ENCODE results near the gene EYA2.

The EYA2 gene

DNA sequence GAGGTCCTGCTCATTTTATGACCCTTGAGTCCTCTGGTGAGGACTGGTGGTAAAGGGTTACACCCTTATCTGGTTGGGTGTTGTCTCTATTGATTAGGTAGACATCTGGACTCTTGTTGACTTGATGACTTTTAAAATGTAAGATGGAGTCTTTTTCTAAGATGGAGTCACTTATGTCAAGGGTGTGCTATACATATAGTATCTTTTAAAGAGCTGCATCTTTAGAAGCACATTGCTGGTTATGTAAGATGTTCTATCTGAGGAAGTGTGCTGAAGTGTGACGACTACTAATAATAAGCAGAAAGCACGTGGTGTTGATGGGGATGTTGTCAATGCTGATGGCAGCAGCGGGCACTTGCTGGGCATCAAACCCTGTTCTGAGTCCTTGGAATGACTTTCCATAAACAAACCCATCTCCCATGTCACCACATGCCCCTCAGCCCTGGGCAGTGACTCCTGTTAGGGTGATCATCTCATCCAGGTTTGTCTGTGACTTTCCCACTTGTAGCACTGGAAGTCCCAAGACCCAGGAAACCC, 229.6 kb downstream of the EYA2 start (continued):
- TF ChIP-seq, protein P1, sequence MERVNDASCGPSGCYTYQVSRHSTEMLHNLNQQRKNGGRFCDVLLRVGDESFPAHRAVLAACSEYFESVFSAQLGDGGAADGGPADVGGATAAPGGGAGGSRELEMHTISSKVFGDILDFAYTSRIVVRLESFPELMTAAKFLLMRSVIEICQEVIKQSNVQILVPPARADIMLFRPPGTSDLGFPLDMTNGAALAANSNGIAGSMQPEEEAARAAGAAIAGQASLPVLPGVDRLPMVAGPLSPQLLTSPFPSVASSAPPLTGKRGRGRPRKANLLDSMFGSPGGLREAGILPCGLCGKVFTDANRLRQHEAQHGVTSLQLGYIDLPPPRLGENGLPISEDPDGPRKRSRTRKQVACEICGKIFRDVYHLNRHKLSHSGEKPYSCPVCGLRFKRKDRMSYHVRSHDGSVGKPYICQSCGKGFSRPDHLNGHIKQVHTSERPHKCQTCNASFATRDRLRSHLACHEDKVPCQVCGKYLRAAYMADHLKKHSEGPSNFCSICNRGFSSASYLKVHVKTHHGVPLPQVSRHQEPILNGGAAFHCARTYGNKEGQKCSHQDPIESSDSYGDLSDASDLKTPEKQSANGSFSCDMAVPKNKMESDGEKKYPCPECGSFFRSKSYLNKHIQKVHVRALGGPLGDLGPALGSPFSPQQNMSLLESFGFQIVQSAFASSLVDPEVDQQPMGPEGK (CRISPR knock-in tag; IDR thresholded peaks at IDR 0.05; ENCODE audit: borderline replicate concordance): no peak
- no peak for TF ChIP-seq ZNF70 (CRISPR knock-in tag; IDR thresholded peaks at IDR 0.05)
- TF ChIP-seq ZC3H10 (CRISPR knock-in tag; IDR thresholded peaks at IDR 0.05): peak; percentile 65; the same call in 1 of the 2 replicates
- TF ChIP-seq TCF4 (CRISPR knock-in tag; IDR thresholded peaks at IDR 0.05; ENCODE audit: borderline replicate concordance): no peak
- TF ChIP-seq PPARA (CRISPR knock-in tag; IDR thresholded peaks at IDR 0.05; ENCODE audit: borderline replicate concordance): no peak
- TF ChIP-seq ZNF565 (CRISPR knock-in tag; conservative IDR thresholded peaks at IDR 0.05; ENCODE audit: low read depth): no peak
- TF ChIP-seq BACH2 (CRISPR knock-in tag; IDR thresholded peaks at IDR 0.05; ENCODE audit: borderline replicate concordance): no peak
- TF ChIP-seq RARB (CRISPR knock-in tag; IDR thresholded peaks at IDR 0.05): no peak
- TF ChIP-seq CSDC2 (CRISPR knock-in tag; IDR thresholded peaks at IDR 0.05): peak; percentile 94
- TF ChIP-seq SNAI2 (CRISPR knock-in tag; IDR thresholded peaks at IDR 0.05): 0 out of 2 replicates have a peak, but pooled peaks have one; percentile 41
- no peak for TF ChIP-seq TOX (CRISPR knock-in tag; IDR thresholded peaks at IDR 0.05; ENCODE audit: borderline replicate concordance)
- peak; percentile 94 for TF ChIP-seq OSR1 (CRISPR knock-in tag; IDR thresholded peaks at IDR 0.05)
- no peak for TF ChIP-seq CSRNP3 (CRISPR knock-in tag; IDR thresholded peaks at IDR 0.05)
- no peak for TF ChIP-seq ESRRG (CRISPR knock-in tag; IDR thresholded peaks at IDR 0.05)
- TF ChIP-seq CREB5 (CRISPR knock-in tag; IDR thresholded peaks at IDR 0.05; ENCODE audit: low read depth): no peak
- TF ChIP-seq ZFP30 (CRISPR knock-in tag; IDR thresholded peaks at IDR 0.05): no peak
- TF ChIP-seq ZNF8 (CRISPR knock-in tag; IDR thresholded peaks at IDR 0.05): no peak

DNA sequence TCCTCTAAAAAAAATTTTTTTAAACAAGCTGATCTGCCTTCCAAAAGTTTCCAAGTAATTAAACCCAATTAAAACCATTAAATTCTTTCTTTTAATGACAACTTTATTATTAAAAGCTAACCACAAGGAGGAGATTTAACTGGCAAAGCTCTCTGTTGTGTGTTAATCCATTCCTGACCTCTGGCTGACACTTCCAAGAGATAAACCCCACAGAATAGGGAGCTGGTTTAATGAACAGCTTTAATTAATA, 230.8 kb downstream of the EYA2 start:
- ATAC-seq: peak; percentile 46; the same call in 2 of the 3 replicates
- TF ChIP-seq GLIS3 (CRISPR knock-in tag; IDR thresholded peaks at IDR 0.05) (no peak), BACH2 (CRISPR knock-in tag; IDR thresholded peaks at IDR 0.05; ENCODE audit: borderline replicate concordance) (no peak), CSRNP3 (CRISPR knock-in tag; IDR thresholded peaks at IDR 0.05) (no peak), ARNTL (CRISPR knock-in tag; IDR thresholded peaks at IDR 0.05; ENCODE audit: borderline replicate concordance, low read depth) (no peak), ZFP30 (CRISPR knock-in tag; IDR thresholded peaks at IDR 0.05) (no peak), ZC3H10 (CRISPR knock-in tag; IDR thresholded peaks at IDR 0.05) (no peak), RARB (CRISPR knock-in tag; IDR thresholded peaks at IDR 0.05) (no peak), ISL1 (CRISPR knock-in tag; IDR thresholded peaks at IDR 0.05) (no peak; the same call in 1 of the 2 replicates), OSR1 (CRISPR knock-in tag; IDR thresholded peaks at IDR 0.05) (no peak), PPARA (CRISPR knock-in tag; IDR thresholded peaks at IDR 0.05; ENCODE audit: borderline replicate concordance) (no peak)
- TF ChIP-seq, protein P1 (CRISPR knock-in tag; IDR thresholded peaks at IDR 0.05; ENCODE audit: borderline replicate concordance): no peak

DNA sequence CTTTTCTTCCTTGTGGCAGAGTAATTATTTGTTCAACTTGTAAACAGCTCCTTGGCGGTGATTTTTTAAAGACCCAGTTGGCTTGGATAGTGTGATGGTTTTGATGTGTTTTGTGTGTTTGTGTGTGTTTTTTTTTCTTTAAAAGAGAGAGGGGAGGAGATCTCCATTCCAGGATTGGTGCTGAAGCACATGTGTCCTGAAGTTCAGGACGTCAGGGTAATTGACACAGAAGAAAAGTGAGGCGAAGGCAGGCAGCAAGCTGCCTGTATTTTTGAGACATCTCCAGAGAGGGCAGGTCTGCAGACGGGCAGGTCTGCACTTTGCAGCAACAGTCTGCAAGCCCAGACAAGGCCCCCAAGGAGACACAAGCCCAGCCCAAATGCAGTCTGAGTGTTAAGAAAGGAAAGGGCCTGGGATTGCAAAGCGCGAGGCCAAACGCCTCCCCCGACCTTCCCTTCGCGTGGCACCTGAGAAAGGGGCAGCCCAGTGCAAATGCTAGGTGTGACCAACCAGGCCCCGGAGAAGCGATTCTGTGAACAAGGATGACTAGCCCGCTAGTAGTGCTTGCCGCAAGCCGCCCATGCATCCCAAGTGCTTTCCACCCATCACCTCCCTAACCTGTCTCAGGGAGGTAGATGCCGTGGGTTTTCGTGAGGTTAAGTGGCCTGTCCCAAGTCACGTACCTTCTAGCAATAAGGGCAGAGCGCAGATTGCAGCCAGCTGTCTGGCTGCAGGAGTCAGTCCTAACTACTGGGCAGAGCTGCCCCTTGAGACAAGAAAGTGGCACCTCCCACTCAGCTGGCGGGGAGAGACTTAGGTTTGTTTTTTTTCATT, 231.3 kb downstream of the EYA2 start:
- TF ChIP-seq ZFP30 (CRISPR knock-in tag; IDR thresholded peaks at IDR 0.05): no peak
- TF ChIP-seq, protein P1 (CRISPR knock-in tag; IDR thresholded peaks at IDR 0.05; ENCODE audit: borderline replicate concordance): no peak
- TF ChIP-seq, protein P2, sequence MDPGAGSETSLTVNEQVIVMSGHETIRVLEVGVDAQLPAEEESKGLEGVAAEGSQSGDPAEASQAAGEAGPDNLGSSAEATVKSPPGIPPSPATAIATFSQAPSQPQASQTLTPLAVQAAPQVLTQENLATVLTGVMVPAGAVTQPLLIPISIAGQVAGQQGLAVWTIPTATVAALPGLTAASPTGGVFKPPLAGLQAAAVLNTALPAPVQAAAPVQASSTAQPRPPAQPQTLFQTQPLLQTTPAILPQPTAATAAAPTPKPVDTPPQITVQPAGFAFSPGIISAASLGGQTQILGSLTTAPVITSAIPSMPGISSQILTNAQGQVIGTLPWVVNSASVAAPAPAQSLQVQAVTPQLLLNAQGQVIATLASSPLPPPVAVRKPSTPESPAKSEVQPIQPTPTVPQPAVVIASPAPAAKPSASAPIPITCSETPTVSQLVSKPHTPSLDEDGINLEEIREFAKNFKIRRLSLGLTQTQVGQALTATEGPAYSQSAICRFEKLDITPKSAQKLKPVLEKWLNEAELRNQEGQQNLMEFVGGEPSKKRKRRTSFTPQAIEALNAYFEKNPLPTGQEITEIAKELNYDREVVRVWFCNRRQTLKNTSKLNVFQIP (CRISPR knock-in tag; IDR thresholded peaks at IDR 0.05; ENCODE audit: borderline replicate concordance, low read depth): no peak
- TF ChIP-seq ZNF8 (CRISPR knock-in tag; IDR thresholded peaks at IDR 0.05): no peak
- peak; percentile 66 for ATAC-seq

Data from SK-N-SH treated with all-trans-retinoic acid at 6 μM for 48 hours (cell line).